ENCODE results near the gene OXSM. TPM values are rescaled to one million over a fixed set of nuclear protein-coding genes. Genes with fewer than 3 reads are reported as not detected.

The OXSM gene
- total and polyA plus RNA-seq, 11 donors: 7.3 to 21.8 (median 15.0) TPM

DNA sequence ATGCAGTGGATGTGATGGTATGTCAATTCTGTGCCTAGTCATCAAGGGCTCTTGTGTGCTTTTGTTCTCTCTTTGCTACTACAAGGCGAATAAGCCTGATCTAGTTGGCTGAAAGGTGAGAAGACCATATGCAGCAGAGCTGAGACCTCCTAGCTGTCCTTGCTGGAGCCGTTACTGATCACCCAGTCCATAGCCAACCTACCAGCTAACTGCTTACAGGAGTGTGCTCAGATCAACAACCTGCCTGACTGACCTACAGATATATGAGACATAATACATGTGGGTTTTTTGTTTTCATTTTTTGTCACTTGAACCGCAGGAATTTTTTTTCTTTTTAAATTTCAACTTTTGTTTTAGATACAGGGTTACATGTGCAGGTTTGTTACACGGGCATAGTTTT lies 22.8 kb downstream of the OXSM start:
- 86 to 94% (median 92%) methylated on average over 4 of the region's 4 CpGs for WGBS, 4 donors
- Histone ChIP-seq H3K4me3 (no peak overlapping the region), H3K9me3 (peaks cover 0 to 12% (median 0%) of the 10 kb centered on the region in 12 donors), H3K36me3 (no peaks in the 10 kb centered on the region), H3K4me1 (no peaks in the 10 kb centered on the region), H3K27me3 (peaks cover 0 to under 1% (median 0%) of the 10 kb centered on the region in 9 donors), H3K27ac (no peak overlapping the region)
- DNase-seq (no peak), ATAC-seq (no peak)
- TF ChIP-seq POLR2A (IDR thresholded peaks at IDR 0.05) (no peak), CTCF (IDR thresholded peaks at IDR 0.05) (no peak)
- intact Hi-C loops (cut with DNase I): no loop called here

GRCh38 chr3:25817107-25817506 lies 27.2 kb downstream of the OXSM start:
- no peak for DNase-seq
- intact Hi-C loops (cut with DNase I): no loop called here
- 74 to 90% (median 85%) methylated on average over 1 of the region's 1 CpG for WGBS, 4 donors

DNA sequence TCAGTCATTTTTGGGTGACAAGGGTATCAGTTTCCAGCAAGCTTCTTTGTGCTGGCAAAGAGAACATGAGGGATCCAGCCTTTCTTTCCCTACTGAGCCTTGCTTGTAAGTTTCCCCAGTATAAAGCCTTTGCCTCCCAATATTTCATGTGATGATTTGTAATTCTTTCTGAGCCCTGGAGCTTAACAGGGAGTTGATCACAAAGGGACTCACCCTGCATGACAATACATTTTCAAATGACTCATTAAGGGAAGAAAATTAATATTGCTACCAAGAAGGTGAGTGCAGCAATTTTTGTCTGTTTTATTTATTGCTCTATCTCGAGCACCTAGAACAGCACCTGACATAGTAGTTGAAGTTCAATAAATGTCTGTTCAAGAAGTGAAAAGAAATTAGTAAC lies 27.7 kb downstream of the OXSM start:
- Histone ChIP-seq H3K36me3 (no peaks in the 10 kb centered on the region), H3K4me1 (no peaks in the 10 kb centered on the region), H3K27ac (no peak overlapping the region), H3K9me3 (peaks cover 0 to 12% (median 0%) of the 10 kb centered on the region in 12 donors), H3K27me3 (no peaks in the 10 kb centered on the region), H3K4me3 (no peak overlapping the region)
- DNase-seq: no peak
- intact Hi-C loops (cut with DNase I): no loop called here
- no peak for ATAC-seq
- TF ChIP-seq POLR2A (IDR thresholded peaks at IDR 0.05): no peak
- TF ChIP-seq CTCF (IDR thresholded peaks at IDR 0.05): no peak
- WGBS, 4 donors: 45 to 95% (median 91%) methylated on average over 1 of the region's 1 CpG

More at GRCh38 chr3:25817107-25817506, 27.2 kb downstream of the OXSM start:
- TF ChIP-seq POLR2A (IDR thresholded peaks at IDR 0.05): no peak
- TF ChIP-seq CTCF (IDR thresholded peaks at IDR 0.05): no peak
- H3K36me3 ChIP-seq: no peaks in the 10 kb centered on the region
- peaks cover 0 to 12% (median 0%) of the 10 kb centered on the region in 12 donors for H3K9me3 ChIP-seq
- no peak overlapping the region for H3K4me3 ChIP-seq
- H3K27me3 ChIP-seq: no peaks in the 10 kb centered on the region
- H3K4me1 ChIP-seq: no peaks in the 10 kb centered on the region
- ATAC-seq: no peak
- no peak overlapping the region for H3K27ac ChIP-seq

GRCh38 chr3:25818335-25818734 lies 28.4 kb downstream of the OXSM start:
- H3K36me3 ChIP-seq: no peaks in the 10 kb centered on the region
- H3K4me1 ChIP-seq: no peaks in the 10 kb centered on the region
- H3K4me3 ChIP-seq: no peak overlapping the region
- H3K27ac ChIP-seq: no peak overlapping the region
- TF ChIP-seq CTCF (IDR thresholded peaks at IDR 0.05) (no peak), POLR2A (IDR thresholded peaks at IDR 0.05) (no peak)
- intact Hi-C loops (cut with DNase I): no loop called here
- ATAC-seq (no peak), DNase-seq (no peak)
- H3K27me3 ChIP-seq: no peaks in the 10 kb centered on the region
- H3K9me3 ChIP-seq: peaks cover 0 to 12% (median 0%) of the 10 kb centered on the region in 12 donors
- WGBS, 4 donors: 80 to 86% (median 84%) methylated on average over 4 of the region's 4 CpGs

Data from heart left ventricle (tissue), 16 donors.